A204.1 (cell line): ENCODE results near the gene ADNP.

ENCODE experiments used
- FAIRE-seq: peaks from 2 replicates; lab custom pipeline; 2012; peaks lifted over from hg19 to GRCh38; lab: Jason Lieb, UNC

The ADNP gene

DNA sequence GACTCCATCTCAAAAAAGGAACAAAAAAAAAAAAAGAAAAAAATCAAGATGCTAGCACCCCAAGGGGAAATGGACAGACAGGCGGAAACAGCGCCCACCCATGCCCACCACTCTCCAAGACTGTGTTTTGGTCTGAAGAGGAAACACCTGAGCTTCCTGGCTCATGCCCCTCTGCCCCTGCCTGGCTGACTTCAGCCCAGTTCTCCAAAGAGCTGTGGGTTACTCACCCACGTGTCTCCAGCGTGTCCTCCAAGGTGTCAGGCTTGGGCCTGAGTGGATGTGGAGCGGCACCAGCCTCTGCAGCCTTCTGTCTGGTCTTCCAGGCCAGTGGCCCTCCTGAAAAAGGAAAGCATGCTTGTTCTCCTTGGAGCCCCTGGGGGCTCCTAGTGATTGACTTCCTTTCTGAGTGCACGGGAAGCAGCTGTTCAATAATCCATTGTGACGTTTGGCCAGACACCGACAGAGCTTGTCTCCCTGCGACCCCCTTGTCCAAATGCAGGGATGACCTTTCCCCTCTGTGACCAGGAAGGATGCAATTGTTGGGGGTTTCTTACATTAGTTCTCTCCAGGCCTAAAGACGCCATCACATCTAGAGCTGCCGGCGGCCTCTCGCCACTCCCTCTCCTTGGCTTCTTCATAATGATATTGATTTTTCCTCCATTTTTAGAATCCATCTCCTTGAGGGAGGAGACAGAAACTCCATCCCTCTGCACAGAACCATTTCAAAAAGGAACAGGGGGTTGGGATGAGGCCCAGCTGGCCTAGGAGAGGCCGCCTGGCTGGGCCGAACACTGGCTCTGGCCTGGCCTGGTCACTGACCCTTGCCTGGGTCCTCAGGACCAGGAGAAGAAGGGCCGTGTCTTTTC lies 58.4 kb downstream of the ADNP start:
- FAIRE-seq = no peak

DNA sequence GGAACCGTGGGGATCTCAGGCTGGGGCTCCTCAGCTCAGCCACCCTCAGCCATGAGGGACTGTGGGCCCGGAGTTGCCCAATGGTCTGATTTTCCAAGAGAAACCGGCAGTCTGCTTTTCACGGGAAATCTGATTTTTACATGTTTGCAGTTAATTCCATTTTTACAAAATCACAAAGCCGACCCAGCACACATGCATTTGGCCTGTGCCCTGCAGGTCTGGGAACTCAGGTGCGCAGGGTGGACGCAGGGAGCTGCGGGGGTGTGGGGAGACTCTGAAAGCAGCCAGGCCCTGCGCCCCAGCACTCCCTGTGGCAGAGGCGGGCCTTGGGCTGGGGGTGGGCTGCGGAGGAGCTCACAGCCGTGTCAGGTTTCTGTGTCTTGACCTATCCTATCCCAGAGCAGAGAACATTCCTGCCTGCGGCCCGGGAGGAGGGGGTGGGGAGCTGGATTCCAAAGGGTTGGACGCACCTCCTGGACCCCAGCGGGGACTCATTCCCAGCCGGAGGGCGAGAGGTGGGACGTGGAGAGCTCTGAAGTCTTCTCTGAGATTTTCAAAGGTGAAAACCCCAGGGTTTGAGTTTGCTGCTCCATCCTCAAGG lies 60.6 kb downstream of the ADNP start:
- no peak for FAIRE-seq

DNA sequence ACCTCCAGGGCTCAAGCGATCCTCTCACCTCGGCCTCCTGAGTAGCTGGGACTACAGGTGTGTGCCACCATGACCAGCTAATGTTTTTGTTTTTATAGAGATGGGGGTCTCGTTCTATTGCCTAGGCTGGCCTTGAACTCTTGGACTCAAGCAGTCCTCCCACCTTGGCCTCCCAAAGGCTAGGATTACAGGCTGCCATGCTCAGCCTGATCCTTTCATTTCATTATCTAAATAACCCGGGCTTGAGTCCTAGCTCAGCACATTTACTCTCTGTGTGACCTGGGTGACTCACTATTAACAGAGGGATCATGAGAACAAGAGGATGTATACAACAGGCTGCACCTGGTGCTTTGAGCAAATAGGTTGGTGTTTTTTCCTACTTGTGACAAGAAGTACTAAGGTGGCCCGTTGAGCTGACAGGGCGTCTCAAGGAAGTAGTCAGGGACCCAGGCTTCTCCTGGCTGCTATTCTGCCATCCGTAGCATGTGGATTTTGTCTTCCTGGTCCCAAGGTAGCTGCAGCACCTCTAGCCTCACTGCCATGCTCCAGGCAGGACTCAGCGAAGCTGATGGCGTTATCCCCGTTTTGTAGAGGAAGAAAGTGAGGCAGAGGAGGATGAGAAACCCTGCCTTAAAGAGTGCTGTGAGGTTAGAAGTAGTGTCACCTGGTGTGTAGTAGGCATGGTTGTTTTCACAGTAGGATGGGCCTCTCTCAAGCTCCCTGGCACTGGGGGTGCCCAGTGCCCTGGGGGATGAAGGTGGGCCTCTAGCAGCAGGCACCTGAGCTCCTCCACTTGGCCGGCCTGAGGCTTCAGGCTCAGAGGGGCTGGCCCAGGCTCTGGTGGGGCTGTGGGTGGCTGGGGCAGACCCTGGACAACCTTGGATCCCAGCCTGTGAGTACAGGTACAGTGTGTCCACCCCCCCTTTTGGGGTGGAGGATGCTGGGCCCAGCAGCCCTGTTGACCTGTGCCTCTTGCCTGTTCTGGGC lies 62.4 kb downstream of the ADNP start:
- no peak for FAIRE-seq

DNA sequence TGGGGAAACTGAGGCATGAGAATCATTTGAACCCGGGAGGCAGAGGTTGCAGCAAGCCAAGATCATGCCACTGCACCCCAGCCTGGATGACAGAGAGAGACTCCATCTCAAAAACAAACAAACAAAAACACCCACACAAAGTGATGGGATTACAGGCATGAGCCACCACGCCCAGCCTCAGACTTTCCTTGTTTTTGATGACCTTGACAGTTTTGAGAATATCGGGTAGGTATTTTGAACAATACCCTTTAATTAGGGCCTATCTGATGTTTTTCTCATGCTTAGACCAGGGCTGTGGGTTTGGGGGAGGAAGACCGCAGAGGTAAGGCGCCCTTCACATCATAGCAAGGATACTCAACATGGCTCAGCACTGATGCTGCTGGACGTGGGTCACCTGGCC lies 63.4 kb downstream of the ADNP start:
- FAIRE-seq = no peak

DNA sequence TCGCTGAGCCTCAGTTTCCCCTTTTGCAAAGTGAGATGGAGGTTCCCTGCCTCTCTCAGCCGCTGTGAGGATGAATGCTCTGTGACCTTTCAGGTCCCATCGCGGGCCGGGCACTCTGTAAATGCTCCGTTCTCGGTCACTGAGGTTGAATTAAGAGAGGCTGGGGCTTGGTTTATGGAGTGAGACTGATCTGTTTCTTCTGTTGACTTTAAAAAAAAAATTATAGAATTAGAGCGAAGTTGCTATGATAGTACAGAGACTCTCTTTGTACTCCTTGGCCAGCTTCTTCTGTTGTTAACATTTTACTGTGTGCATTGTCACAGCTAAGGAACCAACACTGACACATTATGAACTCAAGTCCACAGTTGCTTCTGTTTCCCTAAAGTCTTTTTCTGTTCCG lies 64.4 kb downstream of the ADNP start:
- FAIRE-seq = no peak

DNA sequence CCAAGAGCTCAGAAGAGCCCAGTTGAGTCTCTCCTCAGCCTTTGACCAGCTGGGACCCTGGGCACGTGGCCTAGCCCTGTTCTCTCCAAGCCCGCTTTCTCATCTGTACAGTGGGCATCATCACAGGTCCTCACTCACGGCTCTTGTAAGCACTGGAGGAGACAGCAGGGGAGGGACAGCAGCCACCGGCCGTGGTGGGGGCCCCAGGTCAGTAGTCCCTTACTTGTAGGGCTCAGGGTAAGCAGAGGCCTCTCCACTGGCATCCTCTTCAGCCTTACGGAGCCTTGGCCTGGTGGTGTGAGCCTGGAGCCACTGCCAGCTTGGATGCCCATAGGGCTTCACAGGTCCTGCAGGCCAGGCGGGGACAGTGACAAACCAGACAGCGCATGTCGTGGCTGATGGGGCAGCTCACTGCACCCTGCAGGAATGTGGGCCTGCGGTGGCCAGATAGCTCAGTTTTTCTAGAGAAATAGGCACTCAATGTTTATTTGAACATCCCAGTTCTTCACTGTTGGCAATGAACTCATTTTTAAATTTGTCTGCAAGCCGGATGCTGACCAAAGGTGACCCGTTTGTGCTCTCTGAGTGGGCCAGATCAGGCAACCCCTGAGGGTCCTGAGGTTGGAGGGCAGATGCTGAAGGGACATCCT lies 65.1 kb downstream of the ADNP start:
- no peak for FAIRE-seq

DNA sequence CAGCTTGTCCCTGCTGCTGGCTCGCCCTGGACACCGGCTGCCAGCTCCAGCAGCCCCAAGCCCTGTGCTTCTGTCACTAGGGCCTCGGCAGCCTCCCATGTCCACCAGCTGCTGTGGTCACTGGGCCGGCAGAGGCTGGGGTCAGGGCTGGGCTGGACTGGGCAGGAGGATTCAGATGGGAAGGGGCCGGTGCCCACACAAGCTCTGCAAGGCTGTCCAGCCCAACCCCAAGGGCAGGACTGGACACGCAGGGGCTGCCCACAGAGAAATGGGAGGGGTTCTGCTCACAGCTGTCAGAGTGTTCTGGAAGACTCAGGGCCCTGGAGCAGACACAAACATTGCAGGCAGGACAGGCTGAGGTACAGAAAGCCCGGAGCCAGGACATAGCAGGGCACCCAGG lies 65.6 kb downstream of the ADNP start:
- FAIRE-seq = no peak

DNA sequence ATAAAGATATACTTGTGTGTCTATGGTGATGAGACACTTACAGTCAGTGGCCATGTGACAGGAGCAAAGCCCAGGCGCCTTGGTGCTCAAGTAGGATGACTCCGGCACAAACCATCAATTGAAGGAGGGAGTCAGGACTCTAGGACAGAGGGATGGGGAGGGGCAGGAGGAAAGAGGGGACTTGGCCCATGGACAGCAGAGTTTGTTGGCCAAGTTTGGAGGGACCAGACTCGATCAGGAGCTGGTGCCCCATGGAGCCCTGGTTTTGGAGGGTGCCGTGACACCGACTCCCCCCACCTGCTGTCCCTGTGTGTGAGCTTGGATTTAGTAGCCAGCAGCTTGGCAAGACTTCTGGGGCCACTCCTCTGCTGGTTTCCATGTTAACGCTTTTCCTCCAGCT lies 66.1 kb downstream of the ADNP start:
- FAIRE-seq = no peak

DNA sequence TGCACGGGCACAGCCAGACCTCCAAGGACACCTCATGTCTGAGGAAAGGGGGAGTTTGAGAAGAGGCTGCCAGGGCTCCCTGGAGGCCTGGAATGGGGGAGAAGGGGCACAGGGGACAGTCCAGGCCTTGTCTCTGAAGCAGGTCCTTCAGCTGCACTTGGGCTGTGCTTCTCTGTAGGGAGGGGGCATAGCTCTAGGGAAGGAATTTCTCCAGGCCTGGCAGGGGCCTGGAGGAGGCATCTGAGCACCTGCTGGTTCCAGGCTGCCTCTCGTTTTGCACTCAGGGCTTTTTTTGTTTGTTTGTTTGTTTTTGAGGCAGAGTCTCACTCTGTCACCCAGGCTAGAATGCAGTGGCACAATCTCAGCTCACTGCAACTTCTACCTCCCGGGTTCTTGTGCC lies 68.7 kb downstream of the ADNP start:
- FAIRE-seq = no peak

DNA sequence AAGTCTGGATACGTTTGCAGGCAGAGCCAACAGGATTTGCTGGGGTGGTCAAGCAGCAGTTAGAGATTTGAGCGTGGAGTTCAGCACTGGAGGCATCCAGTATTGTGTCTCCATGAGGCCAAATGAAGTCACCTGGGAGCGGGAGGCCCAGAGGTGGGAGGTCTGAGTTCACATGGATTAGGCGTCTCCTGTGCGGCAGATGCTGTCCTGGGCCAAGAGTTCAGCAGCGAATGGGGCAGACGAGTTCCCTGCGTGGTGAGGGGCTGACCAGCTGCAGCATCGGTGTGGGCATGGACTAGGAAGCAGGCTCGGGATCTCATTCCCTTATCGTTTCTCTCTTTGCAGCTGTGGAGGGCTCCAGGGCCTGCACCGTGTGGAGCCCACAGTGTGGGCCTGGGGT lies 70.2 kb downstream of the ADNP start:
- no peak for FAIRE-seq

DNA sequence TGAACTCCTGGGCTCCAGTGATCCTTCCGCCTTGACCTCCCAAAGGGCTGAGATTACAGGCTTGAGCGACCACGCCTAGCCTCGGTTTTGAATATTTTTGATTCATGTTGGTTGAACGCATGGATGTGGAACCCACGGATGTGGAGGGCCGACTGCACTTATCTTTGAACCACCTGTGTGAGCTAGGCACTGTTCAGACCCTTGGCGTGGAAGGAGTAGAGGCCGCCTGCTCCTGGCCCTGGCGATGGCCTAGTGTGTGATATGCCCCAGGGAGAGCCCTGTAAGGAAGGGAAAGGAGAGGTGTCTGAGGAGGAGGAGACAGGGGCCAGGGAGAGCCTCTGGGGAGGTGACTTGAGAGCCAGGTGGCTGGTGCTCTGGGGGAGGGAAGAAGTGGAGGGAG lies 72.1 kb downstream of the ADNP start:
- no peak for FAIRE-seq

DNA sequence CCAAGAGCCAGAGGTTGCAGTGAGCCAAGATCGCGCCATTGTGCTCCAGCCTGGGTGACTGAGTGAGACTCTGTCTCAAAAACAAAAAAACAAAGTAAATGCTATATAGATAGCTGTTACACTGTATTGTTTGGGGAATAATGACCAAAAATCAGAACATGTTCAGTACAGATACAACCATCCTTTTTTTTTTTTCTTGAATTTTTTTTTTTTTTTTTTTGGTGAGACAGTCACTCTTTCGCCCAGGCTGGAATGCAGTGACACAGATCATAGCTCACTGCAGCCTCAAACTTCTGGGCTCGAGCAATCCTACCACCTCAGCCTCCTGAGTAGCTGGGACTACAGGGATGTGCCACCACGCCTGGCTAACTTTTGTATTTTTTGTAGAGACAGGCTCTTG lies 72.7 kb downstream of the ADNP start:
- FAIRE-seq = no peak

DNA sequence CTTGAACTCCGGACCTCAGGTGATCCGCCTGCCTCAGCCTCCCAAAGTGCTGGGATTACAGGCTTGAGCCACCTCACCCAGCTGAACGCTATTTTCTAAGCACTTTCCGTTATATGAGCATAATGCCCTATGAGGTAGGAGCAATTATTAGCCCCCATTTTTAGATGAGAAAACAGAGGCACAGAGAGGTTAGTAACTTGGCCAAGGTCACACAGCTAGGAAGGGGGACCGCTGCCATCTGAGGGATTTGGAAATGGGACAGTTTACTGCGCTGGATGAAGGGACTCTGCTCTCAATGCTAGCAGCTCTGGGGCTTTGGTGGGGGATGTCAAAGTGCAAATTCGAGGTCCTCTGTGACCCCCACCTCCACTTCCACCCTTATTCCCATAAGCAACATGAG lies 73.9 kb downstream of the ADNP start:
- no peak for FAIRE-seq

DNA sequence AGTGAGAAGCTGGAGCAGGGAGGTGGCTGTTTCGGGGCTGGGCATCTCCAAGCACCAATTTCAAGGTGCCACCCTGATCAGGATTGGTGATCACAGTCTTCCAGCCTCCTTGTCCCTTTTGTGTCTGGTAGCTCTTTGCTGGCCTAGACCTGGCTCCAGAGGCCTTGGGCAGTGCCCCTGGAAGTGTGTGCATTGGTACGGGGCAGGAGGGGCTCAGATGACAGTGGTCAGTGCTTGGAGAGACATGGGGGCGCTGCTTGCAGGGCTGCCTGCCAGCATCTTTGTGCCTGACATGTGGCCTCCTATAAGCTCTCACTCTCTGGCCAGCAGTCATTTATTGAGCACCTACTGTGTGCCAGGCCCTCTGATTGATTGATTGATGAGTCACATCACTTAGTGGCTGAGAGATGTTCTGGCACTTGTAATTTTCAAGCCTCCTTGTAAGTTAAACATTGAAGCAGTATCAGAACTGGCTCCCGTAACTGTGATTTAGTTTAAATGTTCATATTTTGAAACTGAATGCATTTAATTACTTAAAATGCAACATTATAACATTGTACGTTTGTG lies 74.7 kb downstream of the ADNP start:
- no peak for FAIRE-seq

DNA sequence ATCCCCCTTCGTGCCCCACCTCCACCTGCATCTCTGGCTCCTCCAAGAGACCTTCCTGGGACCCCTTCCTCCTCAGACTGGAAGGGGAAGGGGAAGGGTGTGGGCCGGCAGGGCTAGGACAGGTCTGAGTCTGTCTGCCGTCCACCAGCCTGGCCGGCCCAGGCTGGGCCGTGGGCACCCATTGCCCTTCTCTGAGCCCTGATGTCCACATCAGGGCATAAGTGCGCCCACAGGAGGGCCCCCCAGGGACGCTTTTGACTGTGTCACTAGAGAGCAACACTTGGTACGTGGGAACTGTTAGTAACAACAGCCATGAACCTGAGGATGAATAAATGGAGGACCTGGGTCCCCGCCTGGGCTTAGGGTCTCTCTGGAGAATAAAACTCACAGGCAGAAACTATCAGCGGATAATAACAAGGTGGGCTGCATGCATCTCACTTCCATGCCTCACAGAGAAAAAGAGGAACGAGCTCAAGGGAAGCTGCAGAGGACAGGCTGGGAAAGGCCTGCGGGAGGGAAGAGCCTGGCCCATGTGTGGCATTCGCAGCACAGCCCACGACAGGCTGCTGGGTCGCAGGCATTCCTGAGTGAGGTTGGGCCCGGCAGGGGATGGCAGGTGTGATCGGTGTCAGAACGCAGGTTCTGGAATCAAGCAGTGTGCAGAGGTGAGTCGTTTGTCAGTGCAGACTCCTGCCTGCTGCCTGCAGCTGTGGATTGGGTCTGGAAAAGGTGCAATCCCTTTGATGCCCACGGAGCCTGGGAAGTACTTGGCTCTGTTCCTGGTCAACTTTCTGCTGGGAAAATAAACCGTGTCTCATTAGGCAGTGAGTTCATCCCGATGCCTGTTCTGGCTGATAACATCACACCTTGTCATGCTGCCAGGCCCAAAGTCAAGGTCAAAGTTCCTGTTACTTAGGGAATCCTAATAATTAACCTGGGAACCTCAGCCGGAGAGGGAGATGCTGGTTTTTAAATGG lies 75.5 kb downstream of the ADNP start:
- no peak for FAIRE-seq

DNA sequence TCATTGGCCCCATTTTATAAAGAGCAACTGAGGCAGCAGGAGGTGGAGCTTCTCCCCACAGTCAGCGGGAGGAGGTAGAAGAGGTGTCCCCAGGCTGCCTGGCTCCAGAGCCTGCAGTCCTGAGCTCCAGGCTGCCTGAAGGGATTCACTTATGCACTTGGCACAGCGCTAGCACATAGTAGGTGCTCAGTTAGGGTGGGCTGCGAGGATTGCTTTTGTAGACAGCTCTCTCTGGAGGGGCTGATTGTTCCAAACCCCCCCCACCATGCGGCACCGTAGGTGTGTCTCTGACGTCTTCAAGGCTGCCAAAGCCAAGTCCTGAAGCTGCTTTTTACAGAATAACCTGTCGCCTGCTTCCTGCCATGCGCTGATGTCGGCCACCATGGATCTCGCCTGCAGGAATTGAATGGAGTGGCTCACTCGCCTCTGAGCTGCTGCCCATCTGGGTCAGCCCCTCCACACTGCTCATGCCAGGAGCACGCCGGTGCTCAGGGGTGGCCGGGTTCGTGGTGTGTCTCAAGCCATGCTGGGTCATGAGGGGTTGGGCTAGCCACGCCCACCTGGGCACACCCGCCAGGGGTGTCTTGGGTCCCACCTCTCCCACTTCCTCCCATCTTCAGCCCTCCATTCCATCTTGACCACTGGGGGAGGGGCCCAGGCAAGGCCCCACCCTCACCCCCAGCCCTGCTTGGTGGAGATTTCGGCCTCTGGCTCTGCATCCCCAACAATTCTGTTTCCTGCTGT lies 76.6 kb downstream of the ADNP start:
- FAIRE-seq = no peak

DNA sequence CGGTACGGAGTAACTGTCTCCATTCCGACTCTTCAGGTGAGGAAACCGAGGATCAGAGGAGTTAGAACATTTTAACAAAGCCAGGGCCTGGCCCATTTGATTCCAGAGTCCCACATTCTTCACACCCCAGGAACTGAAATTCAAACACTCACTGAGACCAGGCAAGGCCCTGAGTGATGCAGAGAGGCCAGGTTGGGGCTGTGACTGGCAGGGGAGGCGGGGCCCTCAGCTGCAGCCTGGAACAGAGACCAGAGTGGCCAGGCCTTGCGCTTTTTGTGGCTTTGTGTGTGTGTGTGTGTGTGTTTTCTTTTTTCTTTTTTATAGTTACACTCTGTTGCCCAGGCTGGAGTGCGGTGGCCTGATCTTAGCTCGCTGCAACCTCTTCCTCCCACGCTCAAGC lies 79.2 kb downstream of the ADNP start:
- FAIRE-seq = no peak

DNA sequence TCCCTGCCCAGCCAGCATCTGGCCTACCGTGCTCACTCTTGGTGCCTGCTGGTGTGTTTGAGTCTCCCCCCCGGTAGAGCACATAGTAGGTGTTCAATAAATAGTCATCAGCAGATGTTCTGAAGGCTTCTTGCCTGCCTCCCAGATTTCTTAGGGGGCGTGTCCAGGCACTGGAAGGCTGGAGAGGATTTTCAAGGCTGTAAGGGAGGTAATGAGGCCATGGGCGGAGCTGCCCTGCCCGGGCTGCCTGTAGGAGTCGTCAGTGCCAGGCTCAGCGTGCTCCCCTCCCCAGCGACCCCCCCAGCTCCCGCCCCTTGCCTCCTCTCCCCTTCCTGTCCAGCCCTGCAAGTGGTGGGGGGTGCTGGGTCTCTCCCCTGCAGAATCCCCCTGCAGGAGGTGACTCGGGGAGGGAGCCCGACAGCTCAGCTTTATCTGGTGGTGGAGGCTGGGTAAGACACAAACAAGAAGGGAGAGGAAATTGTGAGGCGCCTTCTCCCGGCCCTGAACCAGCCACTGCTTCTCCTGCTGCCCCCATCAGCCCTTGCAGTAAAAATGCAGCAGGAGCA lies 80.4 kb downstream of the ADNP start:
- no peak for FAIRE-seq

DNA sequence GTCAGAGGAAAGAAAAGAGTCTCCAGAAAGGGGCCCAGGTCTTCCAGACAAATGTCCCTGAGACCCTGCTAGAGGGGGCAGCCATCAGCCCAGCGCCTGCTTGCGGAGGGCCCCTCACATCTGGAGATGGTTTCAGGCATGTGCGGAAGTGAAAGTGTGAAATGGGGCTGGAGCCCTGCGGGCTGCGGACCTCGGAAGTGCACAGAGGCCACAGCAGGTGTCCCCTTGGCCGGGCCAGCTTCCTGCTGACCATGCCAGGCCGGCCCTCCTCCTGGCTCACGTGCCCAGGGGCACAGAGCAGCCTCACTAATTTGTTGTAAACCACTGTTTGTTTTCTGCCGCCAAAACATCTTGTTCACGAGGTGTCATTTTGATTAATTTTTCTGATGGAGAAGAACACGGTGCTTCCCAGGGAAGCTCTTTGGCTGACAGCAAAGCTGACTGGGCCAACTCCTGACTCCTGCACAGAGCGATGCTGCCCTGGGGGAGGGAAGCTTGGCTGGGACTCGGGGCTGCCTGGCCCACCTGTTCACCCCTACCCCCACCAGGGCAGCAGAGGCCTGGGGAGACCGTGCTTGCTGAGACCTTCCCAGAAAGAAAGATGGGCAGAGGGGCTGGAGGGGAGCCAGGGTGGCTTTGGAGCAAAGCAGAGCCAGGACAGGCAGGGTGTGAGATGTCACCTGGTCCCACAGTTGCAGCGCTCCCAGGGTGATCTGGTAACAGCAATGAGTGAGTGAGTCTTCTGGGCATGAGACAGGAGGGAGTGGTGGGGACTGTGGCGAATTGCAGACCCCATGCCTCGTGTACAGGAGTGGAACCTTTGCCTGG lies 82.2 kb downstream of the ADNP start:
- no peak for FAIRE-seq
